ENCODE data around the gene C2orf72. TPM values are rescaled to one million over a fixed set of nuclear protein-coding genes. Genes with fewer than 3 reads are reported as not detected.
"Not testable (repeated sequence)": the region's sequence is repeated elsewhere in the genome, so short reads cannot be mapped to it uniquely, and the experiment has no call there.

C2orf72 gene
- total RNA-seq, 1 donor from 2014 or later: 0.96 TPM

DNA sequence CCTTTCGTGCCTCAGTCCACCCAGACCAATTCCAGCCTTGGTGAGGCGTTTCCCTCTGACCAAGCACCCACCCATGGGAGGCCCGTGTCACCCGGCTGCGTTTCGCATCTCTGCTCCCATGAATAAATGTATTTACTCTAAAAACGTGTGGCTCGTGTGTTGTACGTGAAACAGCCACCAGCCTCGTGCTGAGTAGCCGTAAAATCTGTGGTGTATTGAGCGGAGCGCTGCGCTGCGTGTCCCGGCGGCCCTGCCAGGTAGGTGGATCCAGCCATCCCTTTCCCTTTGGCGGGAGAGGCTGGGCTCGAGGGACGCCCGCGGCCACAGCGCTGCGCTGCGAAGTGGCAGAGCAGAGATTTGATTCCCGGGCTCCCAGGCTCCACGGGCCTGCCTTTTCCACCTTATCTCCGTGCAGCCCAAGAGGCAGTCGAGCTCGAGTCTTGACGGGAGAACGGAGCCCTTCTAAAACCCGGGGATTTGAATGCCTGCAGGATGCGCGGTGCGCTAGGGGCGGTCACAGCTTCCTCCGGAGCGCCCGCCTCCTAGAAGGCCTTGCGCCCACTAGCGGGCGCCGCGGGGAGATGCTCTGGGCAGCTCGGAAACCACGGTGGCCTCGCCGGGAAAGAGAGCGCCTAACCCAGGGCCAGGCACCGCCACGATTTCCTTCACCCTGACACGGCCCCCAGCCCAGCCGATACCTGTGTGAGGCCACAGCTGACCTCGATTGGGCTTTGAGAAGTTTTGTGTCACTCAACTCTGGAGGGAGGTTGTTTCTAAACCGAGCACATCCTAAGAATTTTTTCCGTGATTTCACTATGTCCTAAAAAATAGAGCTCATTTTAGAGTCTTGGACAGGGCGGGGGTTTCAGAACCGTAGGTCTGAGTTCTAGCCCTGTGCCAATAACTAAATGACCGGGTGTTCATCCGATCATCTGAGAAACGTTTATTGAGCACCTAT, 15.4 kb downstream of the C2orf72 start:
- H3K27me3 Mint-ChIP-seq (ENCODE audit: low read depth): peaks cover 16% of the 10 kb centered on the region
- no peaks in the 10 kb centered on the region for H3K9me3 Mint-ChIP-seq
- peak overlapping the region; percentile 84 for H3K4me3 Mint-ChIP-seq (ENCODE audit: low read depth)
- peaks cover 21% of the 10 kb centered on the region for H3K4me1 Mint-ChIP-seq (ENCODE audit: low read depth)
- peak; percentile 80 for DNase-seq (ENCODE audit: low spot score)
- intact Hi-C loops (cut with micrococcal nuclease): loop anchor here (2.0 to 10.0 kb wide), 4 partner anchors 150 to 562 kb away; no protein-coding TSS in a partner anchor
- no peak overlapping the region for H3K27ac Mint-ChIP-seq
- peaks cover 2% of the 10 kb centered on the region for H3K36me3 Mint-ChIP-seq (ENCODE audit: low read depth)

DNA sequence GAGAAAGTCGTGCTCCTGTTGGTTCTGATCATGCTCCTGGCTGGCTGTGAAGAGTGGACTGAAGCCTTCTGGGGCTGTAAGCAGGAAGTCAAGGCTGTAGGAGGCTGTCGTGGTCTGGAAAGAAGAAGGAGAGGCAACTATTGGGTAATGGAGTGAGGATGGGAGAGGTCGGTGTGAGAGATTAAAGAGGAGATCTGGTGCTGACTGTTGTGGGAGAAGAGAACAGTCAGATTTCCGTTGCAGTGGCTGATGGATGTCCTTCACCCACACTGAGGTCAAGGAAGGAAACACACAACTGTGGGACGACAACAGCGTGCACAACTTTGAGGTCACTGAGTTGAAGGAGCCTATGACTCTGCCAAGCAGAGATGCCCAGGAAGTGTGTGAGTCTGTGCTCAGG, 16.5 kb downstream of the C2orf72 start:
- intact Hi-C loops (cut with micrococcal nuclease): loop anchor here (2.0 to 10.0 kb wide), 4 partner anchors 151 to 561 kb away; no protein-coding TSS in a partner anchor
- Mint-ChIP-seq H3K27ac (peak overlapping the region; percentile 1), H3K36me3 (ENCODE audit: low read depth) (peaks cover 8% of the 10 kb centered on the region), H3K4me1 (ENCODE audit: low read depth) (peaks cover 32% of the 10 kb centered on the region), H3K27me3 (ENCODE audit: low read depth) (peaks cover 13% of the 10 kb centered on the region), H3K4me3 (ENCODE audit: low read depth) (no peak overlapping the region), H3K9me3 (no peaks in the 10 kb centered on the region)
- no peak for DNase-seq (ENCODE audit: low spot score)

DNA sequence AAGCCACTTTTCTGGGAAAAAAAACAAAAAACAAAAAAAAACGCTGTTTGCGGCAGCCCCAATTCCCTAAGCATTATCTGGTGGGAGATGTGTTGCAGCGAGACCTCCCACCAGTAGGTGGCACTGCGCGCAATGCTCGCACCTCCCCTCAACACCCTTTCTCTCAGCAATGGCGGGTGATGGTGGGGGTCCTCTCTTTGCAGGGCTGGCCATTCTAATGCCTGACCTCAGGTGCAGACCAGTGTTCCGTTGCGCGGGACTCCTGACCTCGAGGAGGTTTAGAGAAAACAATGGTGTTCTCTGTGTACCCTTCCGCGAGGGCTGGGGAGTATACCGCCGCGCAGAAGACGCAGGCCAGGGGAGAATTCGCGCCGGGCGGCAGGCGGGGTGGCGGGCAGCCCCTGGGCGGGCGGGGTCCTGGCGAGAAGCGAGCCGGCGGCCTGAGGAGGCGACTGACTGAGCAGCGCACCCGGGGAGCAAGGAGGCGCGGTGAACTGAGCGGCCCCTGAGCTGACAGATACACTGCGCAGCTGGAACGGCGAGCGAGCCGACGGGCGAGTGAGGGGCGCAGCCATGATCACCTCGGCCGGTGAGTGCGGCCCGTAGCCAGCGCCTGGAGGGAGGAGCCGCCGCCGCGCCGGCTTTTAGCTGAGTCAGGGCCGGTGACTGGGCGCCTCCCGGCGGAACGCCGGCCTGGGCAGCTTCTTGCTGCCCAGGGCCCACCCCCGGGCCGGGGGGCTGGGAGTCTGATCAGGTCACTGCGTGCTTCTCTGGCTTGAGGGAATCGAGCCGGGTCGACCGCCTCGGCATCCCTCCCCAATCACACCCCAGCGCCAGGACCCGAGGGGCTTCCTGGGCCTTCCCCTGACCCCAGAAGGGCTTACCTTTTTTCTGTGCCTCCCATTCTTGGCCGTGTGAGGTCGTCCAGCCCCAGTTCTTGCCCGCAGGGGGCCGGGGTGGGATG, 19.4 kb downstream of the C2orf72 start, which contains the start of gene PSMD1:
Gene PSMD1 (plus strand): TSS at position 415 of the 964 bp plus-strand sequence. CDS start 159 bp downstream, at position 574.
- no peaks in the 10 kb centered on the region for H3K9me3 Mint-ChIP-seq
- peak; percentile 91 for DNase-seq (ENCODE audit: low spot score)
- peaks cover 2% of the 10 kb centered on the region for H3K27me3 Mint-ChIP-seq (ENCODE audit: low read depth)
- H3K27ac Mint-ChIP-seq: peak within 1 kb of the TSS; percentile 100
- H3K4me3 Mint-ChIP-seq (ENCODE audit: low read depth): peak within 1 kb of the TSS; percentile 97
- peaks cover 48% of the 10 kb centered on the region for H3K4me1 Mint-ChIP-seq (ENCODE audit: low read depth)
- intact Hi-C loops (cut with micrococcal nuclease): loop anchor here (10.0 kb wide), 1 partner anchor 558 kb away; no protein-coding TSS in a partner anchor
- peaks cover 18% of the 10 kb centered on the region for H3K36me3 Mint-ChIP-seq (ENCODE audit: low read depth)

DNA sequence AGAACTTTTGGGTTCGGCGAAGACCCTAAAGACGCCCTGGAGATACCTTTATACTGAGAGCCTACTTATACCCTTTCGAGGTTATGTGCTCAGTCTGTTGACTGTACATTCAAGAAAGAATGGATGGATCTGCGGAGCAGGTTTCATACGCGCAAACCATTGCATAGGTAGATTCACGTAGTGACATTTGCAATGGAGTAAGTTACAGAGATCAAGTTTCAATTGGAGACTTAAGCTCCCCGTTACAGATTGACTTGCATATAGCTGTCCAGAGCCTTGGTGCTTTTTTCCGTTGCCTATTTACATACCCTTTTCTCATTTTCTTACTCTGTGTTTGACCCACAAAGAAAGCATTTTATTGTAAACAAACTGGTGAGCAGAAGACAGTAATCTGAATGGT, 20.3 kb downstream of the C2orf72 start:
- Mint-ChIP-seq H3K27me3 (ENCODE audit: low read depth) (peaks cover 2% of the 10 kb centered on the region), H3K4me3 (ENCODE audit: low read depth) (peak overlapping the region; percentile 97), H3K36me3 (ENCODE audit: low read depth) (peaks cover 26% of the 10 kb centered on the region), H3K9me3 (no peaks in the 10 kb centered on the region), H3K27ac (peak overlapping the region; percentile 67), H3K4me1 (ENCODE audit: low read depth) (peaks cover 56% of the 10 kb centered on the region)
- intact Hi-C loops (cut with micrococcal nuclease): loop anchor here (10.0 kb wide), 1 partner anchor 557 kb away; no protein-coding TSS in a partner anchor
- DNase-seq (ENCODE audit: low spot score): no peak

DNA sequence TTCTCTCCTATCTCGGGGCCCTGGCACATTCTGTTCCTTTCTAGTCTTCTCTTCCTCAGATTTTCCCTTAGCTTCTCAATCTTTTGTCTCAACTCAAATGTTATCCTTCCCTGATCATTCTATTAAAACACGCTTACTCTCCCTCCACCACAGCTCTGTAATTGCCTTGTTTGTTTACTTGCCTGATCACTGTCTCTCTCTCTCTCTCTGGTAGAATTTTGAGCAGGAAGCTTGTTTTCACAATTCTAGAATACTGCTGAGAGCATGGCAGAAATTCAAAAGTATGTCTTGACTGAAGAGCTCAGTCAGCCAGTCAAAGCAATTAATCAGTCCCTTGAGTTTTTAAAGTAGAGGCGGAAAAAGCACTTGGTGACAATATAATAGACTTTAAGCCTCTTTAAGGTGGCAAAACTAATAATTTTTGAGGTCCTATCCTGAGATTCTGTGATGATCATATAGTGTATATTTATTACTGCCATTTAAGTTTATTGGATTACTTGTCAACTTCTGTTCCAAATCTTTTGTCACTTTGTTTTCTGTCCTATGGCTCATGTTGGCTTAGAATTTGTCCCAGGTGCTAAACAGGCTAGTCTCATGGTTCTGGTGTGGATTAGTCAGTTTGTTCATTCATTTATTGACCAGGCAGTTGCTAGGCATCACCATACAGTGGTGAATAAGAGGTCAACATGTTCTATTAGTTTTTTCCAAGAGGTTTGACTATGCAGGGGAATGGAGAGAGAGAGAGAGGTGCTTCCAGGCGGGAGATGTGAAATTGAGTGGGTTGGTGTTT, 21.6 kb downstream of the C2orf72 start:
- Mint-ChIP-seq H3K9me3 (no peaks in the 10 kb centered on the region), H3K4me3 (ENCODE audit: low read depth) (peak overlapping the region; percentile 97), H3K27me3 (ENCODE audit: low read depth) (no peaks in the 10 kb centered on the region), H3K4me1 (ENCODE audit: low read depth) (peaks cover 50% of the 10 kb centered on the region), H3K36me3 (ENCODE audit: low read depth) (peaks cover 40% of the 10 kb centered on the region), H3K27ac (peak overlapping the region; percentile 40)
- intact Hi-C loops (cut with micrococcal nuclease): loop anchor here (10.0 kb wide), 1 partner anchor 556 kb away; no protein-coding TSS in a partner anchor
- DNase-seq (ENCODE audit: low spot score): no peak

DNA sequence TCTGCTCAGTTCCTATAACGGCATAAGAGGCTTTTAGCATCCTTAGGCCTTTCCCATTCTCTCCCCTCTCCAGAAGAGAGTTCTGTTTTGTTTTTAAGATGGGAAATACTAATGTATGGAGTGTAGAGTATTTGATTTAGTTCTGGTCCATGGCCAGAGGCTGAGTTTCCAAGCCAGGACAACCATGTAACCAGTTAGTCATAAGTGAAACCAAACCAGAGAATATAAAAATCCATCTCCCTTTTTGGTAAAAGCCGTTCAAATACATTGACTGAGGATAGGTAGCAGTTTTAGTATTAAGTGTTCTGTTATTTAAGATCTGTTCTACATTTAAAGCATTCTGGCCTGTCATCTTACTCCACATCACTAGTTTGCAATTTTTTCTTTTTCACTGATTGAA, 22.4 kb downstream of the C2orf72 start:
- H3K4me3 Mint-ChIP-seq (ENCODE audit: low read depth): no peak overlapping the region
- no peaks in the 10 kb centered on the region for H3K27me3 Mint-ChIP-seq (ENCODE audit: low read depth)
- peak overlapping the region; percentile 39 for H3K27ac Mint-ChIP-seq
- peaks cover 46% of the 10 kb centered on the region for H3K4me1 Mint-ChIP-seq (ENCODE audit: low read depth)
- intact Hi-C loops (cut with micrococcal nuclease): loop anchor here (10.0 kb wide), 1 partner anchor 555 kb away; no protein-coding TSS in a partner anchor
- H3K9me3 Mint-ChIP-seq: no peaks in the 10 kb centered on the region
- no peak for DNase-seq (ENCODE audit: low spot score)
- peaks cover 46% of the 10 kb centered on the region for H3K36me3 Mint-ChIP-seq (ENCODE audit: low read depth)

DNA sequence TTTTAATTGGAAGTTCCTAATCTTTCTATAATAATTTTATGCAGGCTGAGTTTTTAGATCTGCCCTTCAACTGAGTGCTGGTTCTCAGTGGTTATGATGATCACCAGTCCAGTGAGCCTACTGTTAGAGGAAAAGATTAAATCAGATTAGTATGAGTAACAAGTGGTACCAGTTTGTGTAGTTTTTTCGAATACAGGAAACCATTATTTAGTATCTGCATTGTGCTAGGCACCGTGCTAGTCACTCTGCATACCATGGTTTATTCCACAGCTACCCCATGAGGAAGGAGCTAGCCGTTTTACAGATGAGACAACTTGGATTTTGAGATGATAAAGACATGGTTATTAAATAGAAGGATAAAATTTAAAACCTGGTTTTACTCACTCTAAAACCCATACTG, 25.5 kb downstream of the C2orf72 start:
- intact Hi-C loops (cut with micrococcal nuclease): no loop called here

DNA sequence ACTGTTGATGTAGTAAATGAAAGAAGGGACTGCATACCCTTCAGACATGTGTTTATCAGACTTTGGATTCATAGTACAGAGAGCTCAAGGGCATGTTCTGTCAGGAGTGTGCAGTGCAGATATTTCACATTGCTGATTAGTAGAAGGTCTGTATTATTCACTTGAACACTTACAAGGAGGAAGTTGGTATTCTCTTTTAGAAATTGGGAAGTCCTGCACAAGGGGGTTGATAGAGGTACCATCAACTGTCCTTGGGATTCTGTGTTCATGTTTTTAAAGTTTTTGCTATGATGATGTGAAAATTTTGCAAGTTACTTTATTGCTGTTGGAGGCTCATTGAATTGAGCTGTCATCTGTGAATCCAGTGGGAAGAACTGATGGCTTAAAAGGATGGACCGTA, 26.0 kb downstream of the C2orf72 start:
- peaks cover 74% of the 10 kb centered on the region for H3K36me3 Mint-ChIP-seq (ENCODE audit: low read depth)

More for the DNA sequence above, 25.5 kb downstream of the C2orf72 start:
- Mint-ChIP-seq H3K4me3 (ENCODE audit: low read depth) (no peak overlapping the region), H3K4me1 (ENCODE audit: low read depth) (peaks cover 46% of the 10 kb centered on the region), H3K9me3 (no peaks in the 10 kb centered on the region), H3K36me3 (ENCODE audit: low read depth) (peaks cover 70% of the 10 kb centered on the region), H3K27ac (no peak overlapping the region), H3K27me3 (ENCODE audit: low read depth) (no peaks in the 10 kb centered on the region)
- no peak for DNase-seq (ENCODE audit: low spot score)

DNA sequence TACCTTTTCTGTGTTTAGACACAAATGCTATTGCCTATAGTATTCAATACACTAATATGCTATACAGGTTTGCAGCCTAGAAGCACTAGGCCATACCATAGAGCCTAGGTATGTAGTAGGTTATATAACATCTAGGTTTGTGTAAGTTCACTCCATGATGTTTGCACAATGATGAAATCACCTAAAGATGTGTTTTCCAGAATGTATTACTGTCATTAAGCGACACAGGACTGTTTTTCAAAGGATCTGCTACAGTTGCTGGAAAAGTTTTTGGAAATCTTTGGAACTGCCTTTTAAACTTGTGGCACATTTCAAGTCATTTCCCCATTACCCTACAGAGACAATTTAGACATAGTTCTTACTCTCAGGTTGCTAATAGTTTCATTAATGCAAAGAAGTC, 28.6 kb downstream of the C2orf72 start:
- no peak overlapping the region for H3K4me3 Mint-ChIP-seq (ENCODE audit: low read depth)
- H3K4me1 Mint-ChIP-seq (ENCODE audit: low read depth): peaks cover 36% of the 10 kb centered on the region
- H3K36me3 Mint-ChIP-seq (ENCODE audit: low read depth): peaks cover 81% of the 10 kb centered on the region
- no peak overlapping the region for H3K27ac Mint-ChIP-seq
- no peaks in the 10 kb centered on the region for H3K9me3 Mint-ChIP-seq
- no peak for DNase-seq (ENCODE audit: low spot score)
- no peaks in the 10 kb centered on the region for H3K27me3 Mint-ChIP-seq (ENCODE audit: low read depth)
- intact Hi-C loops (cut with micrococcal nuclease): no loop called here

More for the DNA sequence above, 26.0 kb downstream of the C2orf72 start:
- DNase-seq (ENCODE audit: low spot score): no peak
- peaks cover 46% of the 10 kb centered on the region for H3K4me1 Mint-ChIP-seq (ENCODE audit: low read depth)
- intact Hi-C loops (cut with micrococcal nuclease): no loop called here
- H3K27ac Mint-ChIP-seq: no peak overlapping the region
- no peaks in the 10 kb centered on the region for H3K27me3 Mint-ChIP-seq (ENCODE audit: low read depth)
- H3K4me3 Mint-ChIP-seq (ENCODE audit: low read depth): no peak overlapping the region
- H3K9me3 Mint-ChIP-seq: no peaks in the 10 kb centered on the region

DNA sequence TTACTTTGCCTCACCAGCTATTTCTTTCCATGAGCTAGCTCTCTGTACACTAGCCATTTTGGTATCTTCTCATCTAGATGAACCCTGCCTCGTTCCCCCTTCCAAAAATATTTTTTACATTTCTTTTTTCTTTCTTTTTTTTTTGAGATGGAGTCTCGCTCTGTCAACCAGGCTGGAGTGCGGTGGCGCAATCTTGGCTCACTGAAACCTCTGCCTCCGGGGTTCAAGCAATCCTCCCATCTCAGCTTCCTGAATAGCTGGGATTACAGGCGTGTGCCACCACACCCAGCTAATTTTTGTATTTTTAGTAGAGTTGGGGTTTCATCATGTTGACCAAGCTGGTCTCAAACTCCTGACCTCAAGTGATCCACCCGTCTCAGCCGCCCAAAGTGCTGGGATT, 30.2 kb downstream of the C2orf72 start:
- peak overlapping the region; percentile 85 for H3K27ac Mint-ChIP-seq
- H3K27me3 Mint-ChIP-seq (ENCODE audit: low read depth); intact Hi-C loops (cut with micrococcal nuclease); H3K9me3 Mint-ChIP-seq; DNase-seq (ENCODE audit: low spot score); H3K4me3 Mint-ChIP-seq (ENCODE audit: low read depth): not testable (repeated sequence)
- H3K36me3 Mint-ChIP-seq (ENCODE audit: low read depth): peaks cover 77% of the 10 kb centered on the region
- H3K4me1 Mint-ChIP-seq (ENCODE audit: low read depth): peaks cover 27% of the 10 kb centered on the region

DNA sequence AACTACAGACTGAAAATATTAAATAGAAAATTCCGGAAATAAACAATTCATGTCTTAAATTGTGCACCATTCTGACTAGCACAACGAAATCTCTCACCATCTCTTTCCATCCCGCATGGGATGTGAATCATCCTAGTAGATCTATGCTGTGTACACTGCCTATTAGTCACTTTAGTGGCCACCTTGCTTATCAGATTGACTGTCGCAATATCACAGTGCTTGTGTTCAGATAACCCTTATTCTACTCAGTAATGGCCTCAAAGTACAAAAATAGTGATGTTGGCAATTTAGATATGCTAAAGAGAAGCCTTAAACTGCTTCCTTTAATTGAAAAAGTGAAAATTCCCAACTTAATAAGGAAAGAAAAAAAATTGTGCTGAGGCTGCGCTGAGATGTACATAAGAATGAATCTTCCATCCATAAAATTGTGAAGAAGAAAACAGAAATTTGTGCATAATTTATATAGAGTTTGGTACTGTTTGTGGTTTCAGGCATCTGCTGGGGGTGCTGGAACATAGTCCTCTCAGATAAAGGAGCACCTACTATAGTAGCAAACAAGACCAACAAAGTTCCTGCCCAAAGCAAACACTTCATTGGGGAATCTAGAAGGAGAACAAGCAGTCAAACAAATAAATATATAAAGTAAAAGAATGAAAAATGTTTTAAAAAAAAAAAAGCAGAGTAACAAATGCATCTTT, 31.4 kb downstream of the C2orf72 start:
- peaks cover 75% of the 10 kb centered on the region for H3K36me3 Mint-ChIP-seq (ENCODE audit: low read depth)

More for the DNA sequence above, 31.4 kb downstream of the C2orf72 start:
- intact Hi-C loops (cut with micrococcal nuclease): loop anchor here (1.0 to 2.0 kb wide), 2 partner anchors 84 to 93 kb away; no protein-coding TSS in a partner anchor
- peak overlapping the region; percentile 33 for H3K4me3 Mint-ChIP-seq (ENCODE audit: low read depth)
- H3K27ac Mint-ChIP-seq: peak overlapping the region; percentile 85
- H3K4me1 Mint-ChIP-seq (ENCODE audit: low read depth): peaks cover 22% of the 10 kb centered on the region
- no peak for DNase-seq (ENCODE audit: low spot score)
- H3K27me3 Mint-ChIP-seq (ENCODE audit: low read depth): no peaks in the 10 kb centered on the region
- H3K9me3 Mint-ChIP-seq: no peaks in the 10 kb centered on the region
